Measurements from ENCODE around the gene SLC22A3. TPM values are rescaled to one million over a fixed set of nuclear protein-coding genes. Genes with fewer than 3 reads are reported as not detected.

SLC22A3 gene, protein sequence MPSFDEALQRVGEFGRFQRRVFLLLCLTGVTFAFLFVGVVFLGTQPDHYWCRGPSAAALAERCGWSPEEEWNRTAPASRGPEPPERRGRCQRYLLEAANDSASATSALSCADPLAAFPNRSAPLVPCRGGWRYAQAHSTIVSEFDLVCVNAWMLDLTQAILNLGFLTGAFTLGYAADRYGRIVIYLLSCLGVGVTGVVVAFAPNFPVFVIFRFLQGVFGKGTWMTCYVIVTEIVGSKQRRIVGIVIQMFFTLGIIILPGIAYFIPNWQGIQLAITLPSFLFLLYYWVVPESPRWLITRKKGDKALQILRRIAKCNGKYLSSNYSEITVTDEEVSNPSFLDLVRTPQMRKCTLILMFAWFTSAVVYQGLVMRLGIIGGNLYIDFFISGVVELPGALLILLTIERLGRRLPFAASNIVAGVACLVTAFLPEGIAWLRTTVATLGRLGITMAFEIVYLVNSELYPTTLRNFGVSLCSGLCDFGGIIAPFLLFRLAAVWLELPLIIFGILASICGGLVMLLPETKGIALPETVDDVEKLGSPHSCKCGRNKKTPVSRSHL
- total RNA-seq: not detected in 2 replicates

DNA sequence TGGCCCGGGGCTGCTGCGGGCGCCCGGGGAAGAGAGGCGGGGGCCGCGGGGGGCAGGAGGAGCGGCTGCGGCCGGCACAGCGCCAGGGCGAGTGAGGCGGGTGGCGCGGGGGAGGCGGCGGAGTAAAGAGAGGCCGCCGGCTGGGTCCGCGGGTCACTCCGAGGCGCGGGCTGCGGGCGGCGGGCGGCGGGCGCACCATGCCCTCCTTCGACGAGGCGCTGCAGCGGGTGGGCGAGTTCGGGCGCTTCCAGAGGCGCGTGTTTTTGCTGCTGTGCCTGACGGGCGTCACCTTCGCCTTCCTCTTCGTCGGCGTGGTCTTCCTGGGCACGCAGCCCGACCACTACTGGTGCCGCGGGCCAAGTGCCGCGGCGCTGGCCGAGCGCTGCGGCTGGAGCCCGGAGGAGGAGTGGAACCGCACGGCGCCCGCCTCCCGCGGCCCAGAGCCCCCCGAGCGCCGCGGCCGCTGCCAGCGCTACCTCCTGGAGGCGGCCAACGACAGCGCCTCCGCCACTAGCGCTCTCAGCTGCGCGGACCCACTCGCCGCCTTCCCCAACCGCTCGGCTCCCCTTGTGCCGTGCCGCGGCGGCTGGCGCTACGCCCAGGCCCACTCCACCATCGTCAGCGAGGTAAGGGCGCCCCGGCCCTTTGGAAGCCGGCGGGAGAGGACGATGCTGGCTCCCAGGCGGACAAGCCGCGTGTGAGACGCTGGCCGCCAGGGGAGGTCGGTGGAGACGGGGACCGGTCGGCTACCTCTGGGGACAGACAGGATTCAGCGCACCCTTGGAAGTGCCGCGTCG, at the start of gene SLC22A3:
SLC22A3 (plus strand) TSS at position 156 of the 797 bp plus-strand sequence; CDS start at position 198, 42 bp downstream.

Other genes with a start within 250 kb of the SLC22A3 start
- gene SLC22A1, start 226.6 kb upstream of the SLC22A3 start, total RNA-seq: not detected in 2 replicates
- gene SLC22A2, start 89.6 kb upstream of the SLC22A3 start, total RNA-seq: not detected in 2 replicates

All from mammary microvascular endothelial cell (primary cell).